H1 (cell line): ENCODE results near the gene PDZD2. TPM values are rescaled to one million over a fixed set of nuclear protein-coding genes. Genes with fewer than 3 reads are reported as not detected.

Experiments
- CTCF ChIP-seq, 3 experiments: IDR thresholded peaks; 1 replicate in 2 of 3; 2 replicates in 1 of 3; pipeline versions ENCODE4 v1.5.1 to v1.6.1; 2011; ENCODE audit warnings: low read length in 3 of 3, mild to moderate bottlenecking in 3 of 3, inconsistent platforms in 2 of 3, low read depth in 1 of 3, moderate library complexity in 1 of 3; ENCODE audit not compliant: insufficient read depth in 1 of 3; ENCODE audit errors: control extremely low read depth in 1 of 3
- GABPA ChIP-seq: IDR thresholded peaks from 2 replicates; pipeline ENCODE4 v1.6.1; 2011; ENCODE audit warnings: mild to moderate bottlenecking, low read length, moderate library complexity, borderline replicate concordance; ENCODE audit not compliant: insufficient read depth
- POU5F1 ChIP-seq: IDR thresholded peaks from 2 replicates; pipeline ENCODE4 v1.6.1; 2011; ENCODE audit warnings: low read depth, mild to moderate bottlenecking, low read length, moderate library complexity
- RNF2 ChIP-seq: fragments of 200-900, 300-1000 bp; sonication (generic); IDR thresholded peaks from 2 replicates; pipeline ENCODE4 v1.7.1; 2016; ENCODE audit warnings: borderline replicate concordance, low read depth, mild to moderate bottlenecking, antibody characterized with exemption, low read length; ENCODE audit not compliant: poor library complexity, severe bottlenecking; ENCODE audit errors: missing control alignments
- SIN3A ChIP-seq, 2 experiments: IDR thresholded peaks in 1 of 2; conservative IDR thresholded peaks in 1 of 2; 2 replicates each; pipeline ENCODE4 v1.6.1; 2011 to 2012; ENCODE audit warnings: low read length in 2 of 2, improper control_type of control experiment in 1 of 2, low read depth in 1 of 2, mild to moderate bottlenecking in 1 of 2
- SRF ChIP-seq: IDR thresholded peaks from 2 replicates; pipeline ENCODE4 v1.6.1; 2011; ENCODE audit warnings: mild to moderate bottlenecking, low read depth, low read length, moderate library complexity
- YY1 ChIP-seq: IDR thresholded peaks from 2 replicates; pipeline ENCODE4 v1.6.1; 2011; ENCODE audit warnings: low read depth, mild to moderate bottlenecking, low read length
- polyA plus RNA-seq, 7 experiments: library from polyadenylated mRNA; depleted of rRNA in 3 of 7; stranded (reverse) in 5 of 7; unstranded in 2 of 7; fragments of >200 nt in 5 of 7; fragments of 200-250 nt in 2 of 7; gene quantifications; 1 replicate in 5 of 7; 2 replicates in 1 of 7; 4 replicates in 1 of 7; pipeline versions ENCODE4 v1.2.1 to v1.2.3, GENCODE V29; 2011 to 2013; ENCODE audit warnings: missing spikeins in 2 of 7, mixed read lengths in 2 of 7
- total RNA-seq: library from RNA; stranded (reverse); fragmentation: NEBNext Ultra II Directional; extraction: Animal tissue kit (Norgen Biotek cat#: 25700); gene quantifications from 2 replicates; pipeline ENCODE4 v1.2.1, GENCODE V29; 2021

Gene PDZD2
- total and polyA plus RNA-seq, 2 of the 8 experiments (the other 6 are each of a cell fraction or from before 2014, with no cell fraction given) = 1.2 to 6.8 TPM

DNA sequence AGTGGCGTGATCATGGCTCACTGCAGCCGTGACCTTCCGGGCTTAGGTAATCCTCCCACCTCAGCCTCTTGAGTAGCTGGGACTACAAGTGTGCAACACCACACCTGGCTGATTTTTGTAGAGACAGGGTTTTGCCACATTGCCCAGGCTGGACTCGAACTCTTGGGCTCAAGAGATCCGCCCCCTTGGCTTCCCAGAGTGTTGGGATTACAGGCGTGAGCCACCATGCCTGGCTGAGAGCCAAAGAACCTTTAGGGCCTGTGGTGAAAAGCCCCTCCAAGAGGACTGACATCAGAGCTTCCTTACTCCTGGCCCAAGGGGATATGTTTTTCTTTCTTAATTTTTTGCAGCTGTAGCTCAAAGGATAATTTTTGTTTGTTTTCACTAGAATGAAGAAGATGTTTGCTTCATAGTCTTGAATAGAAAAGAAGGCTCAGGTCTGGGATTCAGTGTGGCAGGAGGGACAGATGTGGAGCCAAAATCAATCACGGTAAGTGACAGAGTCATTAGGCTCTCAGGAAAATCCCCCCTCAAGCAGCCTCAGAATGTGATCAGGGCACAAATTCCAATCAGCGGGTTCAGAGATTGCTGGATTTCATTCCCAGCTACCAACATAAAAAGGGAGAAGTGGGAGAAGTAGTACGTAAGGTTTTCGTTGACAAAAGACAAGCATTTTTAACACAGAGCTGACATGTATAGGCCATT, 458.1 kb downstream of the PDZD2 start (continued):
- TF ChIP-seq CTCF (IDR thresholded peaks at IDR 0.05; ENCODE audit: control extremely low read depth in 1 of 3, insufficient read depth in 1 of 3, low read depth in 1 of 3, low read length in 3 of 3) (no peak), SRF (no peak), SIN3A (conservative IDR thresholded peaks at IDR 0.05 in 1 of 2, IDR thresholded peaks at IDR 0.05 in 1 of 2; ENCODE audit: low read depth in 1 of 2, low read length in 2 of 2) (no peak), YY1 (no peak), GABPA (no peak), RNF2 (no peak), POU5F1 (no peak)
